ENCODE measurements around the gene PTPRD.

DNA sequence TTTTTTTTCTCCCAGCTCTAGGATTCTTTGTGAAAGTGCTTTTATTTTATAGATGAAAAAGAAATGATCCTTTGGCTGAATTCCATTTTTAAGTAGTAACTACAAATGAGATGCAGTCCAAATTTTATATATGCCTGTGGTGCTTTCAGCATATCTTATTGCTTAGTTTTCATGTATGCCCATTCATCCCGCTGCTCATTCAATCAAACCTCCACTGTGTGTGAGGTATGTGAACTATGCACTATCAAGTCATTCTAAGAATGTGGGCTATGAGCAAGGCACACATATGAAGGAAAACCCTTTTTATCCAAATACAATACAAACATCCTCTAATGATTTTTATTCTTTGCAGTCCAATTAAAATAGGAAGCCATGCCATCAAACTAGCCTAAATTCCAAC is 1744.2 kb downstream of the PTPRD start:
- no peak for TF ChIP-seq EZH2 (IDR thresholded peaks at IDR 0.05)
- TF ChIP-seq POLR2AphosphoS5 (IDR thresholded peaks at IDR 0.05; ENCODE audit: borderline replicate concordance, low read depth, low read length): no peak
- TF ChIP-seq FOXP2 (optimal IDR thresholded peaks at IDR 0.05; ENCODE audit: control extremely low read depth, extremely low read length, insufficient read depth): no peak
